Adrenal gland (tissue), 12 donors: ENCODE results near the gene MLLT3. TPM values are rescaled to one million over a fixed set of nuclear protein-coding genes. Genes with fewer than 3 reads are reported as not detected.
"Not testable (repeated sequence)": the region's sequence is repeated elsewhere in the genome, so short reads cannot be mapped to it uniquely, and the experiment has no call there.

Source experiments
- DNase-seq, 7 donors: peaks; one replicate each; pipeline ENCODE4 v3.0.0-alpha.2; 2019 to 2020
- H3K27ac ChIP-seq, 5 donors: fragments of 200-600 bp; sonication (generic) in 4 of 5; 1 replicate in 3 of 5; 2 replicates in 2 of 5; pipeline versions ENCODE4 v1.5.1 to v1.8.0; 2016 to 2020; ENCODE audit warnings: mild to moderate bottlenecking in 1 of 5
- H3K27me3 ChIP-seq: fragments of 200-600 bp; 2 replicates; pipeline ENCODE4 v1.8.0; 2021
- H3K36me3 ChIP-seq, 2 donors: fragments of 200-600 bp; replicated peaks in 1 of 2; 1 replicate in 1 of 2; 2 replicates in 1 of 2; pipeline versions ENCODE4 v1.5.1 to v1.8.0; 2018 to 2022
- H3K4me1 ChIP-seq, 2 donors: fragments of 200-600 bp; replicated peaks in 1 of 2; 1 replicate in 1 of 2; 2 replicates in 1 of 2; pipeline versions ENCODE4 v1.5.1 to v1.8.0; 2018 to 2021
- H3K4me3 ChIP-seq, 4 donors: fragments of 200-600 bp; sonication (generic) in 3 of 4; one replicate each; pipeline ENCODE4 v1.5.1; 2016 to 2018
- H3K9me3 ChIP-seq, 3 donors: fragments of 200-600 bp; sonication (generic) in 1 of 3; replicated peaks in 1 of 3; 1 replicate in 2 of 3; 2 replicates in 1 of 3; pipeline versions ENCODE4 v1.5.1 to v1.8.0; 2016 to 2021
- POLR2A ChIP-seq, 2 donors: fragments of 450-650 bp; IDR thresholded peaks; one replicate each; pipeline ENCODE4 v1.6.1; 2017; ENCODE audit warnings: antibody characterized with exemption in 2 of 2, mild to moderate bottlenecking in 2 of 2, moderate library complexity in 1 of 2
- WGBS, 4 donors: extraction: QIAGEN DNeasy Blood & Tissue Kit in 2 of 4; methylation state at CpG; one replicate each; pipeline versions ENCODE4 v1.1.5 to v1.1.7; 2013 to 2017; 5-methylcytosine and 5-hydroxymethylcytosine counted together
- intact Hi-C, 2 donors: fragments of 100-400 bp; cut with DNase I; formaldehyde crosslinking; loops; one replicate each; pipeline versions ENCODE4 v1.14.1 to v1.15.0; 2022 to 2023
- polyA plus RNA-seq, 3 donors: library from polyadenylated mRNA; stranded (reverse); fragments of 200-250 nt in 2 of 3; fragments of 350-450 nt in 1 of 3; fragmentation: Illumina TruSeq in 1 of 3; extraction: RNeasy Lipid Tissue Mini Kit (QIAGEN cat#74804) in 1 of 3; gene quantifications; one replicate each; pipeline ENCODE4 v1.2.3, GENCODE V29; 2013 to 2014
- total RNA-seq, 9 donors: library from RNA; depleted of rRNA in 4 of 9; stranded (reverse); fragments of >200 nt in 4 of 9; fragments of 120-200 nt in 1 of 9; fragmentation: NEBNext Ultra II Directional in 1 of 9; extraction: Animal tissue kit (Norgen Biotek cat#: 25700) in 1 of 9; gene quantifications; one replicate each; pipeline versions ENCODE4 v1.1.0 to v1.2.4, GENCODE V29; 2013 to 2023
- TF ChIP-seq, protein P1 (sequence below), 6 experiments: fragments of 450-650 bp in 4 of 6; fragments of 200-600 bp in 2 of 6; sonication (generic) in 1 of 6; IDR thresholded peaks; 1 replicate in 5 of 6; 2 replicates in 1 of 6; pipeline versions ENCODE4 v1.5.1 to v1.8.0; 2016 to 2021; ENCODE audit warnings: antibody characterized with exemption in 6 of 6, mild to moderate bottlenecking in 2 of 6, moderate library complexity in 1 of 6
- donor health status: healthy with polysubstance abuse.
- donor health status: Bipolar disorder and iron deficiency.
- donor health status: DM: yes; HTN: yes; CAD: no.
- donor health status: DM: no; HTN: no; CAD: no.
- donor health status: DM: no; HTN: no; CAD: no.
- donor health status: DM: yes; HTN: yes; CAD: no.

MLLT3 gene
- total and polyA plus RNA-seq, 12 donors: 11.0 to 37.7 (median 17.9) TPM

DNA sequence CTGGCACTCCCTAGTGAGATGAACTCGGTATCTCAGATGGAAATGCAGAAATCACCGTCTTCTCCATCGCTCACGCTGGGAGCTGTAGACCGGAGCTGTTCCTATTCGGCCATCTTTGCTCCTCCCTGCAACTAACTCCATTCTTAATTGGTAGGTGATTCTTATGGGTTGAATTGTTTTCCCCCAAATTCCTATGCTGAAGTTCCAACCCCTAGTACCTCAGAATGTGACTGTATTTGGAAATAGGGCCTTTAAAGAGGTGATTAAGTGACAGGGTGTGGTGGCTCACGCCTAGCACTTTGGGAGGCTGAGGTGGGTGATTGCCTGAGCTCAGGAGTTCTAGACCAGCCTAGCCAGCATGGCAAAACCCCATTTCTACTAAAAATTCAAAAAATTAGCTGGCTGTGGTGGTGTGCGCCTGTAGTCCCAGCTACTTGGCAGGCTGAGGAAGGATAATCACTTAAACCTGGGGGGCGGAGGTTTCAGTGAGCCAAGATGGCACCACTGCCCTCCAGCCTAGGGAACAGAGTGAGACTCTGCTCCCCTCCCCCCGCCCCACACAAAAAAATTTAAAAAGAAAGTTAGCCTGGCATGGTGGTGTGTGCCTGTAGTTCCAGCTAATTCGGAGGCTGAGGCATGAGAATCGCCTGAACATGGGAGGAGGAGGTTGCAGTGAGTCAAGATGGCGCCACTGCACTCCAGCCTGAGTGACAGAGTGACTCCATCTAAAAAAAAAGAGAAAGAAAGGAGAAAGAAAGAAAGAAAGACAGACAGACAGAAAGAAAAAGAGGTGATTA, 36.6 kb upstream of the MLLT3 start:
- Histone ChIP-seq H3K36me3 (no peaks in the 10 kb centered on the region), H3K9me3 (no peaks in the 10 kb centered on the region), H3K4me3 (peak overlapping the region in 2 of 4 donors; percentile 26 to 39), H3K27ac (peak overlapping the region in 1 of 5 donors; percentile 69), H3K27me3 (no peaks in the 10 kb centered on the region), H3K4me1 (no peaks in the 10 kb centered on the region)
- DNase-seq: no peak
- 68 to 87% (median 74%) methylated on average over 13 of the region's 13 CpGs for WGBS, 4 donors
- no peak for TF ChIP-seq POLR2A (IDR thresholded peaks at IDR 0.05)
- TF ChIP-seq, protein P1, sequence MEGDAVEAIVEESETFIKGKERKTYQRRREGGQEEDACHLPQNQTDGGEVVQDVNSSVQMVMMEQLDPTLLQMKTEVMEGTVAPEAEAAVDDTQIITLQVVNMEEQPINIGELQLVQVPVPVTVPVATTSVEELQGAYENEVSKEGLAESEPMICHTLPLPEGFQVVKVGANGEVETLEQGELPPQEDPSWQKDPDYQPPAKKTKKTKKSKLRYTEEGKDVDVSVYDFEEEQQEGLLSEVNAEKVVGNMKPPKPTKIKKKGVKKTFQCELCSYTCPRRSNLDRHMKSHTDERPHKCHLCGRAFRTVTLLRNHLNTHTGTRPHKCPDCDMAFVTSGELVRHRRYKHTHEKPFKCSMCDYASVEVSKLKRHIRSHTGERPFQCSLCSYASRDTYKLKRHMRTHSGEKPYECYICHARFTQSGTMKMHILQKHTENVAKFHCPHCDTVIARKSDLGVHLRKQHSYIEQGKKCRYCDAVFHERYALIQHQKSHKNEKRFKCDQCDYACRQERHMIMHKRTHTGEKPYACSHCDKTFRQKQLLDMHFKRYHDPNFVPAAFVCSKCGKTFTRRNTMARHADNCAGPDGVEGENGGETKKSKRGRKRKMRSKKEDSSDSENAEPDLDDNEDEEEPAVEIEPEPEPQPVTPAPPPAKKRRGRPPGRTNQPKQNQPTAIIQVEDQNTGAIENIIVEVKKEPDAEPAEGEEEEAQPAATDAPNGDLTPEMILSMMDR (IDR thresholded peaks at IDR 0.05): no peak
- intact Hi-C loops: no loop called here

DNA sequence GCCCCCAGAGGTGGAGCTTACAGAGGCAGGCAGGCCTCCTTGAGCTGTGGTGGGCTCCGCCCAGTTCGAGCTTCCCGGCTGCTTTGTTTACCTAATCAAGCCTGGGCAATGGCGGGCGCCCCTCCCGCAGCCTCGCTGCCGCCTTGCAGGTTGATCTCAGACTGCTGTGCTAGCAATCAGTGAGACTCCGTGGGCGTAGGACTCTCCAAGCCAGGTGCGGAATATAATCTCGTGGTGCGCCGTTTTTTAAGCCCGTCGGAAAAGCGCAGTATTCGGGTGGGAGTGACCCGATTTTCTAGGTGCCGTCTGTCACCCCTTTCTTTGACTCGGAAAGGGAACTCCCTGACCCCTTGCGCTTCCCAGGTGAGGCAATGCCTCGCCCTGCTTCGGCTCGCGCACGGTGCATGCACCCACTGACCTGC, 36.0 kb upstream of the MLLT3 start:
- H3K36me3 ChIP-seq, H3K4me1 ChIP-seq, H3K9me3 ChIP-seq, H3K27me3 ChIP-seq, intact Hi-C loops: not testable (repeated sequence)
- H3K27ac ChIP-seq: peak overlapping the region in 1 of 5 donors; percentile 69
- peak overlapping the region in 2 of 4 donors; percentile 26 to 39 for H3K4me3 ChIP-seq
- TF ChIP-seq, protein P1 (IDR thresholded peaks at IDR 0.05): peak in 1 of 6 experiments; percentile 11
- peak in 1 of 2 donors; percentile 48 for TF ChIP-seq POLR2A (IDR thresholded peaks at IDR 0.05)
- DNase-seq: peak in 5 of 7 donors; percentile 13 to 61 (median 26)
- 45 to 62% (median 54%) methylated on average over 17 to 22 of the region's 27 CpGs; no CpG with 5 or more reads in 1 of the 4 donors for WGBS, 4 donors

DNA sequence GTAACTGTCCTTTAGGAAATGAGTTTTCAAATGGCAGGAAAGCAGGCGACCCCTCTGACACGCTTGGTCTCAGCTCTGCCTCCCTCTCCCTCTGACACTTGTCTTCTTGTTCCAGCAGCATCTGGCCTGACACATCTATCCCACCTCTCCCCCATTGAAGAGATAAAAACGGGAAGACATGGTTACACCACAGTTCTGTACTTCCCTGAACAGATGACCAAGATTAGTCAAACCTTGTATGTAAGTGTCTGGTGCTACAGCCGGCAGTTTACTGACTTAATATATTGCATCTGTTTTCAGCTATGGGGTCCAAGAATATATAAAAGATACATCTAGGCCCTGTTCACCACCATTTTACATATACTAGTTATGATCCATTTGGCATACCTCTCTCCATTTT, 29.6 kb upstream of the MLLT3 start:
- no peaks in the 10 kb centered on the region for H3K4me1 ChIP-seq
- intact Hi-C loops: no loop called here
- H3K27me3 ChIP-seq: no peaks in the 10 kb centered on the region
- H3K36me3 ChIP-seq: no peaks in the 10 kb centered on the region
- no peak overlapping the region for H3K27ac ChIP-seq
- TF ChIP-seq, protein P1 (IDR thresholded peaks at IDR 0.05): no peak
- TF ChIP-seq POLR2A (IDR thresholded peaks at IDR 0.05): no peak
- H3K9me3 ChIP-seq: no peaks in the 10 kb centered on the region
- WGBS, 4 donors: 58 to 69% (median 67%) methylated on average over 4 of the region's 4 CpGs
- no peak overlapping the region for H3K4me3 ChIP-seq
- no peak for DNase-seq

DNA sequence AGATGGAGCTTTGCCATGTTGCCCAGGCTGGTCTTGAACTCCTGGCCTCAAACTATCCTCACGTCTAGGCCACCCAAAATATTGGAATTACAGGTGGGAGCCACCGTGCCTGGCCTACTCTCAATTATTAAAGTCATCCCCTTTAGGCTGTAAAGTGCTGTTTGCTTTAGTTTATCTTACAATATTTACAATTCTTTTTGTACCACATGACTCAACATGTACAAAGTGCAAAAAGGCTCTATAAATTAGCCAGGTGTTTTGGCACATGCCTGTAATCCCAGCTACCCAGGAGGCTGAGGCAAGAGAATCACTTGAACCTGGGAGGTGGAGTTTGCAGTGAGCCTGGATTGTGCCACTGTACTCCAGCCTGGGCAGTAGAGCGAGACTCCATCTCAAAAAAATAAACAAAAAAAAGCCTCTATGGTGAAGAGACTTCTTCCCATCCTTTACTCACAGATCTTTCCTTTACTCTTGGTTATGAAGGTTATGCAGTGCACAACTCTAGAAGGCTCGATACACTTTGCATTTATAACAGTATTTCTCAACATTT, 28.5 kb upstream of the MLLT3 start:
- 91 to 96% (median 94%) methylated on average over 4 of the region's 4 CpGs for WGBS, 4 donors
- no peak for TF ChIP-seq POLR2A (IDR thresholded peaks at IDR 0.05)
- TF ChIP-seq, protein P1 (IDR thresholded peaks at IDR 0.05): no peak
- no peaks in the 10 kb centered on the region for H3K4me1 ChIP-seq
- no peak overlapping the region for H3K4me3 ChIP-seq
- H3K36me3 ChIP-seq: no peaks in the 10 kb centered on the region
- H3K9me3 ChIP-seq: no peaks in the 10 kb centered on the region
- intact Hi-C loops: no loop called here
- H3K27ac ChIP-seq: no peak overlapping the region
- no peaks in the 10 kb centered on the region for H3K27me3 ChIP-seq
- DNase-seq: no peak
